Activated B cell treated with CpG ODN at 0.5 μM for 24 hours (primary cell): ENCODE measurements around the gene OR52E4. TPM values are rescaled to one million over a fixed set of nuclear protein-coding genes. Genes with fewer than 3 reads are reported as not detected.

Source experiments
- ATAC-seq: fragments of 200-7000 bp; cut with Tn5 transposase; one replicate; pipeline ENCODE4 v1.10.0; 2021; ENCODE audit warnings: low read depth, mild to moderate bottlenecking, moderate library complexity
- CTCF ChIA-PET: fragments of 350-600 bp; sonication (Branson Sonifier 250); formaldehyde crosslinking; loops from one replicate; lab custom pipeline; 2021; ENCODE audit warnings: antibody characterized with exemption; lab: Charles Lee
- POLR2A ChIA-PET: fragments of 350-600 bp; sonication (Branson Sonifier 250); formaldehyde crosslinking; loops from one replicate; lab custom pipeline; 2021; ENCODE audit warnings: antibody characterized with exemption; lab: Charles Lee
- DNase-seq: peaks from one replicate; pipeline ENCODE4 v3.0.0; 2022
- H3K27ac Mint-ChIP-seq: one replicate; pipeline ENCODE4 v1.8.0; 2020; ENCODE audit warnings: mixed read lengths
- H3K27me3 Mint-ChIP-seq: one replicate; pipeline ENCODE4 v1.8.0; 2021; ENCODE audit warnings: mixed read lengths
- H3K36me3 Mint-ChIP-seq: one replicate; pipeline ENCODE4 v1.8.0; 2021; ENCODE audit warnings: low read depth, mixed read lengths
- H3K4me1 Mint-ChIP-seq: one replicate; pipeline ENCODE4 v1.8.0; 2021; ENCODE audit warnings: mixed read lengths
- H3K4me3 Mint-ChIP-seq: one replicate; pipeline ENCODE4 v1.8.0; 2020; ENCODE audit warnings: mild to moderate bottlenecking, mixed read lengths
- H3K9me3 Mint-ChIP-seq: one replicate; pipeline ENCODE4 v1.8.0; 2020; ENCODE audit warnings: mixed read lengths
- CTCF ChIP-seq: fragments of 200-600 bp; IDR thresholded peaks from one replicate; pipeline ENCODE4 v1.8.0; 2022; ENCODE audit warnings: antibody characterized with exemption, mild to moderate bottlenecking
- intact Hi-C: fragments of 100-400 bp; cut with micrococcal nuclease; formaldehyde crosslinking; loops from one replicate; pipeline ENCODE4 v1.15.1; 2024
- total RNA-seq: library from RNA; stranded (reverse); gene quantifications from 2 replicates; pipeline ENCODE4 v1.2.3, GENCODE V29; 2022

Gene OR52E4
- total RNA-seq, 1 donor from 2014 or later, result not detected

- ChIA-PET CTCF (no interaction called here), POLR2A (no interaction called here)
- ATAC-seq (no peak), DNase-seq (no peak)
- no peaks in the 10 kb centered on the region for H3K36me3 Mint-ChIP-seq
- H3K9me3 Mint-ChIP-seq, result peaks cover 3% of the 10 kb centered on the region
- H3K4me3 Mint-ChIP-seq, result no peak overlapping the region
- intact Hi-C loops, result no loop called here
- no peak overlapping the region for H3K27ac Mint-ChIP-seq
- no peak for TF ChIP-seq CTCF
- H3K4me1 Mint-ChIP-seq, result no peaks in the 10 kb centered on the region
- no peaks in the 10 kb centered on the region for H3K27me3 Mint-ChIP-seq
Observed at GRCh38 chr11:5846701-5847100, 33.7 kb upstream of the OR52E4 start.

GRCh38 chr11:5847711-5848110, 32.7 kb upstream of the OR52E4 start:
- CTCF ChIA-PET, result no interaction called here
- Mint-ChIP-seq H3K4me1 (no peaks in the 10 kb centered on the region), H3K4me3 (no peak overlapping the region), H3K36me3 (no peaks in the 10 kb centered on the region), H3K9me3 (peaks cover 3% of the 10 kb centered on the region), H3K27me3 (no peaks in the 10 kb centered on the region), H3K27ac (no peak overlapping the region)
- POLR2A ChIA-PET, result no interaction called here
- no peak for ATAC-seq
- intact Hi-C loops, result no loop called here
- no peak for TF ChIP-seq CTCF
- no peak for DNase-seq

- peaks cover 4% of the 10 kb centered on the region for H3K27me3 Mint-ChIP-seq
- ATAC-seq, result no peak
- ChIA-PET CTCF (no interaction called here), POLR2A (no interaction called here)
- no peaks in the 10 kb centered on the region for H3K4me1 Mint-ChIP-seq
- no peak for DNase-seq
- H3K36me3 Mint-ChIP-seq, result no peaks in the 10 kb centered on the region
- no peak overlapping the region for H3K4me3 Mint-ChIP-seq
- intact Hi-C loops, result no loop called here
- peaks cover 9% of the 10 kb centered on the region for H3K9me3 Mint-ChIP-seq
- H3K27ac Mint-ChIP-seq, result no peak overlapping the region
- no peak for TF ChIP-seq CTCF
Observed at GRCh38 chr11:5851002-5851401, 29.4 kb upstream of the OR52E4 start.

GRCh38 chr11:5857590-5857989, 22.8 kb upstream of the OR52E4 start, which contains the start of gene OR52E8:
Gene OR52E8 (minus strand): TSS chr11:5857690. CDS start chr11:5857690, 0 bp downstream.
- TF ChIP-seq CTCF, result no peak
- H3K27me3 Mint-ChIP-seq, result peaks cover 6% of the 10 kb centered on the region
- no peaks in the 10 kb centered on the region for H3K36me3 Mint-ChIP-seq
- ChIA-PET CTCF (no interaction called here), POLR2A (no interaction called here)
- no peak within 1 kb of the TSS for H3K27ac Mint-ChIP-seq
- no peak within 1 kb of the TSS for H3K4me3 Mint-ChIP-seq
- H3K9me3 Mint-ChIP-seq, result peaks cover 6% of the 10 kb centered on the region
- no peaks in the 10 kb centered on the region for H3K4me1 Mint-ChIP-seq
- ATAC-seq (no peak), DNase-seq (no peak)
- intact Hi-C loops, result no loop called here

- CTCF ChIA-PET, result no interaction called here
Observed at GRCh38 chr11:5865826-5866225, 14.6 kb upstream of the OR52E4 start.

More at GRCh38 chr11:5865826-5866225, 14.6 kb upstream of the OR52E4 start:
- Mint-ChIP-seq H3K36me3 (no peaks in the 10 kb centered on the region), H3K27me3 (peaks cover 3% of the 10 kb centered on the region), H3K4me1 (no peaks in the 10 kb centered on the region), H3K9me3 (peaks cover 7% of the 10 kb centered on the region), H3K4me3 (no peak overlapping the region), H3K27ac (no peak overlapping the region)
- no peak for TF ChIP-seq CTCF
- DNase-seq (no peak), ATAC-seq (no peak)
- POLR2A ChIA-PET, result no interaction called here
- intact Hi-C loops, result no loop called here
